KMS-11 (cell line): Measurements from ENCODE around the gene CCIN.

Source experiments
- H2AFZ ChIP-seq: fragments of 200-600 bp; sonication (generic); 2 replicates; pipeline ENCODE4 v1.6.1; 2016; ENCODE audit warnings: antibody characterized with exemption, mixed run types, low read depth
- H3K27ac ChIP-seq: fragments of 200-600 bp; sonication (generic); 2 replicates; pipeline ENCODE4 v1.6.1; 2016; ENCODE audit warnings: mild to moderate bottlenecking, mixed run types
- H3K27me3 ChIP-seq: fragments of 200-600 bp; sonication (generic); 2 replicates; pipeline ENCODE4 v1.6.1; 2017; ENCODE audit warnings: mild to moderate bottlenecking, low read depth, mixed run types, moderate library complexity; ENCODE audit not compliant: insufficient read depth
- H3K36me3 ChIP-seq: fragments of 200-600 bp; sonication (generic); 2 replicates; pipeline ENCODE4 v1.6.1; 2017; ENCODE audit warnings: mild to moderate bottlenecking, mixed run types; ENCODE audit not compliant: insufficient read depth
- H3K4me1 ChIP-seq: fragments of 200-600 bp; sonication (generic); 2 replicates; pipeline ENCODE4 v1.6.1; 2016; ENCODE audit warnings: mild to moderate bottlenecking, low read depth, mixed run types; ENCODE audit not compliant: poor library complexity, severe bottlenecking
- H3K4me2 ChIP-seq: fragments of 200-600 bp; sonication (generic); 2 replicates; pipeline ENCODE4 v1.7.0; 2016; ENCODE audit warnings: mild to moderate bottlenecking, mixed run types
- H3K4me3 ChIP-seq: fragments of 200-600 bp; sonication (generic); IDR thresholded peaks from 2 replicates; pipeline ENCODE4 v1.6.1; 2017; ENCODE audit warnings: low read depth, low read length, mixed read lengths; ENCODE audit not compliant: insufficient read depth
- H3K79me2 ChIP-seq: fragments of 200-600 bp; sonication (generic); 2 replicates; pipeline ENCODE4 v1.6.1; 2016; ENCODE audit warnings: low read depth, mixed run types; ENCODE audit not compliant: insufficient read depth
- H3K9ac ChIP-seq: fragments of 200-600 bp; sonication (generic); 2 replicates; pipeline ENCODE4 v1.6.1; 2016; ENCODE audit warnings: mild to moderate bottlenecking, mixed run types
- H4K20me1 ChIP-seq: fragments of 200-600 bp; sonication (generic); 2 replicates; pipeline ENCODE4 v1.6.1; 2016; ENCODE audit warnings: mild to moderate bottlenecking, mixed run types; ENCODE audit not compliant: insufficient read depth
- CTCF ChIP-seq: fragments of 200-600 bp; sonication (generic); conservative IDR thresholded peaks from 2 replicates; pipeline ENCODE4 v1.6.1; 2017; ENCODE audit warnings: low read depth, mild to moderate bottlenecking, antibody characterized with exemption, low read length, moderate library complexity, mixed read lengths

The CCIN gene

GRCh38 chr9:36135741-36136271 is 33.4 kb upstream of the CCIN start:
- TF ChIP-seq CTCF, result no peak
- Histone ChIP-seq H3K27me3 (no peaks in the 10 kb centered on the region; the same call in 1 of the 2 replicates), H3K4me1 (peaks cover 25% of the 10 kb centered on the region), H3K27ac (no peak overlapping the region), H3K79me2 (no peaks in the 10 kb centered on the region), H3K9ac (no peak overlapping the region; the same call in 1 of the 2 replicates), H3K4me3 (no peak overlapping the region), H3K4me2 (peak overlapping the region; percentile 85), H2AFZ (peak overlapping the region; percentile 85), H4K20me1 (no peaks in the 10 kb centered on the region), H3K36me3 (no peaks in the 10 kb centered on the region)

- Histone ChIP-seq H2AFZ (peak within 1 kb of the TSS; percentile 85), H3K27me3 (no peaks in the 10 kb centered on the region; the same call in 1 of the 2 replicates), H3K36me3 (no peaks in the 10 kb centered on the region), H3K79me2 (no peaks in the 10 kb centered on the region), H4K20me1 (no peaks in the 10 kb centered on the region), H3K4me2 (peak within 1 kb of the TSS; percentile 85), H3K4me1 (peaks cover 31% of the 10 kb centered on the region), H3K4me3 (no peak within 1 kb of the TSS), H3K9ac (peak within 1 kb of the TSS; percentile 37; the same call in 1 of the 2 replicates), H3K27ac (no peak within 1 kb of the TSS)
- no peak for TF ChIP-seq CTCF
These were observed 32.8 kb upstream of the CCIN start, which contains the start of gene GLIPR2 for GRCh38 chr9:36136272-36136893. TSS of gene GLIPR2 (plus strand) at chr9:36136733. CDS start at chr9:36136779, 46 bp downstream.

- Histone ChIP-seq H3K4me1 (peaks cover 31% of the 10 kb centered on the region), H3K79me2 (no peaks in the 10 kb centered on the region), H3K4me2 (peak overlapping the region; percentile 85), H3K9ac (peak overlapping the region; percentile 37; the same call in 1 of the 2 replicates), H3K4me3 (no peak overlapping the region), H3K27ac (no peak overlapping the region), H3K27me3 (no peaks in the 10 kb centered on the region; the same call in 1 of the 2 replicates), H2AFZ (peak overlapping the region; percentile 85), H4K20me1 (no peaks in the 10 kb centered on the region), H3K36me3 (no peaks in the 10 kb centered on the region)
- no peak for TF ChIP-seq CTCF
These were observed 32.2 kb upstream of the CCIN start for GRCh38 chr9:36136894-36137391.

GRCh38 chr9:36137392-36138004 is 31.7 kb upstream of the CCIN start:
- H3K36me3 ChIP-seq, result no peaks in the 10 kb centered on the region
- no peak overlapping the region for H3K4me3 ChIP-seq
- TF ChIP-seq CTCF, result no peak
- H3K4me2 ChIP-seq, result peak overlapping the region; percentile 85
- H3K9ac ChIP-seq, result no peak overlapping the region
- H4K20me1 ChIP-seq, result no peaks in the 10 kb centered on the region
- H3K27ac ChIP-seq, result no peak overlapping the region
- peak overlapping the region; percentile 85; the same call in 1 of the 2 replicates for H2AFZ ChIP-seq
- H3K79me2 ChIP-seq, result no peaks in the 10 kb centered on the region
- no peaks in the 10 kb centered on the region; the same call in 1 of the 2 replicates for H3K27me3 ChIP-seq
- H3K4me1 ChIP-seq, result peaks cover 35% of the 10 kb centered on the region
